HT1080 (cell line): Measurements from ENCODE around the gene CDH23. TPM values are rescaled to one million over a fixed set of nuclear protein-coding genes. Genes with fewer than 3 reads are reported as not detected.

Experiments used
- DNase-seq: peaks from one replicate; pipeline ENCODE4 v3.0.0-alpha.2; 2015; ENCODE audit warnings: low read depth
- total RNA-seq: library from RNA; depleted of rRNA; stranded (reverse); fragments of >200 nt; shearing (Covaris generic); gene quantifications from 2 replicates; pipeline ENCODE4 v1.2.3, GENCODE V29; 2014

Gene CDH23
- total RNA-seq, 1 experiment from 2014 or later: 0.23 TPM

DNA sequence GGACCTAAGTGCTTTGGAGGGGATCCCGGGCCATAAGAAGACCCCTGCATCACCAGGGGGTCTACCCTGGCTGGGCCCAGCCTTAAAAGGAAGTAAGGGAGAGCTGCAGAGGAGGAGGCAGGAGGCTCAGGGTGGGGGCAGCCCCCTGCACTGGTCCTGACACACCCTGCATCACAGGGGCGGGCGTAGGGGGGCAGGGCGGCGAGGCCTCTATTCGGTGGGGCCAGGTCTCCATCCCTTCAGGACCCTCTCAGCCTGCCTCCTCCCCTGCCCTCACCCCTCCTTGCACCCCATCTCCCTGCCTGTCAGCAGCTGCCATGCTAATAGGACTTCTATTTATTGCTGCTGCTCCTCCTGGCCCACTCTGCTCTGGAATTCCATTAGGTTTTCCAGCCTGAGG is 221.5 kb downstream of the CDH23 start:
- no peak for DNase-seq

DNA sequence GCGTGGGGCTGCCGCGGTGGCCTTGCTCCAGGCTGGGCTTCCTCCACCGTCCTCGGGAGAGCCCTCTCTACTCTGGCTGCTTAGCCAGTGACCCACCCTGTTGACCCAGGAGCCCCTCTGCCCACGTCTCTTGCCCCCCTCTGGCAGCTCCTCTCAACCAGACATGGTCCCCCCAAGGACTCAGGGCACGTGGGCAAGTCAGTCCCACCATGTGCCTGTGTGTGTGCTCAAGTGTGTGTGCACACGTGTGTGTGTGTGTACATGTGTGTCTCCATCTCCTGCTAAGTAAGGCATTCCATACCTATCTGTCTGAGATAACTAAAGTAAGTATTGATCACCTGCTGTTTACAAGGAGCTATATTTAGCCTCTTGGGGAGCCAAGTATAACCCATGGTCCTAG is 221.9 kb downstream of the CDH23 start:
- DNase-seq: no peak

DNA sequence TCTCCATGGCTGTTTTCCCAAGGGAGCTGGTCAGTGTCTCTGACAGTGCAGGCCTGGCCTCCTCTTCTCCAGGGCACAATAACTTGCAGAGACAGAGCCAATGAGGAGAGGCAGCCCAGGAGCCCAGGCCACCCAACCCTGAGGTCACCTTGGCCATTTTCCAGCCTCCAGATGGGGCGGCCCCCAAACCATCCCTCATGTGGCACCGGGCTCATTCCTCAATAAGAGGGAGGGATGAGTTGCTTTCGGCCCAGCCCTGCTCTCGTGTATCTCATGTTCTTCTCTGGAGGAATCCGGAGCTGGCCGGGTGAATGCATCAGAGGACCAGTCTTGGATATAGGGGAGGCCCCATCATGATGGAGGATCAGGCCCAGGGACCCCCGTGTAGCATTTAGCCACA is 223.9 kb downstream of the CDH23 start:
- no peak for DNase-seq

DNA sequence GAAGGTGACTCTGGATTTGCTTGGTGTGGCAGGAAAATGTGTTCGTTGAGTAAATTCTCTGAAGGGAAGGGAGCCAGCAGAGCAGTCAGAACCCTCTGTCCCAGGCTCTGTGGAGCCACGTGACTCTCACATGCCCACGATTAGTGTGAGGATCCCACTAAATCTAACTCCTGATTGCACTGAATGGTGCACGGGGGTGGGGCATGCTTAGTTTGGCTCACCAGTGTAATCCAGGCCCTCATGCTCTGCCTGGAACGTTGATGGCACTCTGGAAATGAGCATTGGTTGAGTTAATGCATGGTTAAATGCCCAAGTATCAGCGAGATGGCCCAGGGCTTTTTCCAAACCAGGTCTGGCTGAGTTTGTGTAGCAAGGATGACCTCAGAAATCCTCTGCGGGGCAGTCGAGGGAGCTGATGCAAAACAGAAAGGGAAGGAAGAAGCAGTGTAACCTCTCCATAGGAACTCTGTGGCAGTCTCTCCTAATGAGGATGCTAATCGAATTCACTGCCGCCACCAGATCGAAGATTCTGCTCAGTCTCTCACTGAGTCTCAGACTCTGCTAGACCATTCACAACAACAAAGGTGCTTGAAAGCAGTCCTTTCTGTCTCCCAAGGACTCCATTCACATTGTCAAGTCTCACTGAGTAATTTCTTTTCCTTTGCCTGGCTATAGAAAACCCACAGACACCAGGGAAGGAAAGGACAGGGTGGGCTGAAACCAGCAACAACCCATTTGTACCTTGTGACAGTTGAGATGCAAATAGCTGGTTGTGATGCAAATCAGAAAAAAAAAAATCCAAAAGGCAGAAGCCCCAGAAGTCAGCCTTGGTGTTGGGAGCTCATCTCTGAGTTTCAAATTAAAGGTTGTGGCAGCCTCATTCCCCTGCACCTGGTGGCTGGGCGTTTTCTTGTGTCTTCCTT is 224.8 kb downstream of the CDH23 start:
- no peak for DNase-seq

DNA sequence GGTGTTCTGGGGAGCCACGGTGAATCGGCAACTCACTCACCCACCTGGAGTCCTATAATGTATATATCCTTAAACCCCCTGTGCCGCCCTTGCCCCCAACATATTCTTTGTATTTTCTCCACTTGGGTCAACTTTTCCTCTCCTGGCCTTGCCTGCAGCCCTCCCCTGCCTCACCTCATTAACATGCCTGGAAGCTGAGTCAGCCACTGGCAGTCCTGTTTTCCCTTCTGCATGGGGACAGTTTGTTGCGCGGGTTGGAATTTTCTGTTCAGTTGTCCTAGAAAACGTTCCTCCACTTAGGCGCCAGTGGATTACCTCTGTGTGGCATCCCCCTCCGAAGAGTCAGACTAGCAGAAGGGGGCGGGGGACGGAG is 225.4 kb downstream of the CDH23 start:
- peak; percentile 45 for DNase-seq

DNA sequence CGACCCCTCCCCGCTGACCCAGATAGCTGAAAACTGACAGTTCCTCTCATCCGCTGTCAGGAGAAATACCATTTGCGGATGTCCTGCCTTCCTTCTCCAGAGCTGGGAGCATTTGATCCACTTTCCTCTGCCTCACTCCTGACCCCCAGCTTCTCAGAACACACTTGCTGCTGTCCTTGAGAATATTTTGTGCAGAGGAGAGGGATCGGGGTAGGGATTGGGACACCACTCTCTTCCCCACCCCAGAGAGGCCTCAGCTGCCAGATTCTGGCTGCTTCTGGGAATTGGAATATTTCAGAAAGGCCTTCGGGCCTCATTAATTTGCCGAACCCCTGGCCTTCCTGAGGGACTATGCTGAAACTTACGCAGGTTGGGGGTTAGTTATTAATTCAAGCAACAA is 225.9 kb downstream of the CDH23 start:
- no peak for DNase-seq

DNA sequence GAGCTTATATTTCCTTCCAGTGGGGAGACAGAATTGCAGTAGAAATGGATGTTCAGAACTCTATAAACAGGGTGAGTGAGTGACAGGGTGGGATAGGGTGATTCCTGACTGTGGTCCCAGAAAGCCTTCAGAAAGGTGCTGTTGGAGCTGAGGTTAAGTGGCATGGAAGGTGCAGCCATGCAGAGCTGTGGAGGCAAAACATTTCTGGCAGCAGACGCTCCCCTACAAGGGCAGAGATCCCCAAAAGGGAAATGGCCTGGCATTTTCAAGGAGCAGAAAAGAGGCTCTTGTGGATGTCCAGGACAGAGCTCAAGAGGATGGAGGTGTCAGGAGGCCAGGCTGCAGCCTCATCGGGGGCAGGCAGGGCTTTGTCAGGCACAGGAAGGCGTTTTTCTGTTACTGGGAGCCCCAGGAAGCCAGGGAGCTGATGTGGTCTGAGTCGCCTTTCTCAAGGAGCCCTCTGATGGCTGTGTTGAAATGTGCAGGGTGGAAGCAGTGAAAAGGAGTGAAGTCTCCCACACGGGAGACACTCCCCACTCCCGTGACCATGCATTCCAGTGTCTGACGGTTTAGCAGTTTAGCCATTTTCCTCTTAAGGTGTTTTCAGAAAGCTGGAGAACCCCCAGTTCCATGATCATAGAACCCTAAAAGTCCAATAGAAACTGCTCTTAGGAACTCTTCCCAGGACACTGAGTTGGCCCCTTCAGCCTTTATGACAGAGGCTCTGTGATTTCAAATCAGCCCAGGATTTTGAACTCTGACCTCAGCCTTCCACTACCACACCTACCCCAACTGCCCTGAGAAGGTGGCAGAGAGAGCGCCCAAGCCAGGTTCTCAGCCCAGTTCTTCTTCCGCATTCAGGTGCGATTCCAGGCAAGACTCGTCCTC is 226.6 kb downstream of the CDH23 start:
- peak; percentile 15 for DNase-seq

DNA sequence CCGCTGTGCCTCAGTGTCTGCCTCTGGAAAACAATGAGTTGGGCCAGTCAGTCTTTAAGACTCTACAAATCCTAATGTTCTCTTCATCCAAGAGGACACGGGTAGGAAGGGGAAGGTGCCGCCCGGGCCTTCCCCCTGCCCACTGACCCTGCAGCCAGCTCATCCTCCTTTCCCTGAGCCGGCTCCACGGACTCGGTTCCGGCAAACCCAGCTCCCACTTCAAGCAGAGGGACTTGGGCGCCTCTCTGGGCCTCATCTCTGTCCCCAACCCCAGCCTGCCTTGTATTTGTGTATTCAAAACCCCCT is 227.2 kb downstream of the CDH23 start:
- DNase-seq: no peak

DNA sequence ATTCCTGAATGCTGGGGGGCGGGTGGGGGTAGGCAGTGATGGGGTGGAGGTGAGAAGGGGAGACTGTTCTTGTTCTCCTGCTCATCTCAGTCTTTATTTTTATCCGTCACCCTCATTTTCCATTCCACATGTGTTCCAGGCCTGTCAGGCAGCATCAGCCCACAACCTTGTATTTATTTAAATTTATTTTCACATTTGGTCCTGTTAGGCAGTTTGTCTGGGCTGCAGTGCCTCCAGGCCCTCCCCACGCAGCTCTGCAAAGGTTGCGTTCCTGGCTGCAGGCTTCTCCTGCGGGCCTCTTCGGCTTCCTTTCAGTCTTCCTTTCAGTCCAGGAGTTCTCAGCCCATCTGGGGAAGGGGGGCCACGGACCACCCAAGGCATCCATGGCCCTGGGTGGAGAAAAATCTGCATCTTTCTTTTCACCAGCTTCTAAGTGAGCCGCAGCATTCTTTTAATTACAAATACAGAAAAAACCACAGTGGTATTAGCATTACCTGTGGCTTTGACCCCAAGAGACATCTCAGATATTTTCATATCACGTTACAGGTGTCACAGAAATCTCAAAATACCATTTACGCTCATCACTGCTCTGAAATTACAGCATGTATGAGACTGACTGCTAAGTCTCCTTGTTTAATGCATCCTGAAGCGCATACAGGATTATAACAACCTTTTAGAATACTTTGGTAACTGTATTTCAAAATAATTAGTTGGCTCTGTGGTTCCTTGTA is 228.9 kb downstream of the CDH23 start:
- no peak for DNase-seq

DNA sequence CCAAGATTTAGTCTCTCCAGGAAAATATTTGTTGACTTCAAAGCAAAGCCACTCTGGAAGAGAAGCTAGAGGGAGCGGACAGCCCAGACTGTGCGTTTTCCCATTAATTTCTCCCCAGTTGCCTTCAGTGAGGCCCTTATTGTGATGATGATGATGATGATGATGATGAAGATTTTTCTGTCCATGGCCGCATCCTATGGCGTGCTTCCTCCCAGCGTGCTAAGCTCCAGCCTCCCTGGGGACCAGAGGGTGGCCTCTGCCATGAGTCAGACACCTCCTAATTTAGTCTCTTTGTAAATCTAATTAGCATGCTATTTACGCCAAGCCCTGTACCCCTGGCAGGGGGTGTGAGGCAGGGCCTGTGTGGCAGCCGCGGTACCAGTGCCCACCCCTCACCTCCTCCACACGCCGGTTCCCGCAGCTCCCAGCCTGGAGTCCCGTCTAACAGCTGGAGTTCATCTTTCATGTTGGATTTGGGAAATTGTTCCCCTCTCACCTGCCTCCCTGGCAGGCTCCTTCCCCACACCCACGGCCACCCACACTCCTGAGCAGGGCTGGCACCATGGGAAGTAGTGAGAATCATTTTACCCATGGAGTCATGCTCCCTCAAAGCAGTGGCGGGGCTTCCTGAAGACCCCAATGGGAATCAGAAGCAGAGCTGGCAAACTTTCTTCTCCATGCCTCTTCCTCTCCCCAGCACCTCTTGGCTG is 230.7 kb downstream of the CDH23 start:
- no peak for DNase-seq

DNA sequence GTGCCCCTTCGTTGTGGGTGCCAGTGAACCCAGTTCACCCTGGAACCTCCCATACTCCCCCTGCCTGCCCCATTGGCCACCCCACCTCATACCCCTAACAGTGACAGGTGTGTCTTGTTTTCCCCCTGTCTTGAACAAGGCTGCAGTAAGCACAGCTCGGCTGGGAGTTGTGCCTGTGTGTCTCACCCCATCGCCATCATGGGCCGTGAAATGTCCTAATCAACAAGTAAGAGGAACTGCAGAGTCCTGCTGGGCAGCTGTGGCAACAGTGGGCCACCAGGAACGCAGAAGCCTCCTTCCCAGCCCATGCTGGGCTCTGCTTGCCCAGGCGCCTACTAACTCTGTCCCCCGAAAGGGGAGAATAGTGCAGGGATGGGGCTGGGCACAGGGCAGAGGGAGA is 231.2 kb downstream of the CDH23 start:
- DNase-seq: no peak

DNA sequence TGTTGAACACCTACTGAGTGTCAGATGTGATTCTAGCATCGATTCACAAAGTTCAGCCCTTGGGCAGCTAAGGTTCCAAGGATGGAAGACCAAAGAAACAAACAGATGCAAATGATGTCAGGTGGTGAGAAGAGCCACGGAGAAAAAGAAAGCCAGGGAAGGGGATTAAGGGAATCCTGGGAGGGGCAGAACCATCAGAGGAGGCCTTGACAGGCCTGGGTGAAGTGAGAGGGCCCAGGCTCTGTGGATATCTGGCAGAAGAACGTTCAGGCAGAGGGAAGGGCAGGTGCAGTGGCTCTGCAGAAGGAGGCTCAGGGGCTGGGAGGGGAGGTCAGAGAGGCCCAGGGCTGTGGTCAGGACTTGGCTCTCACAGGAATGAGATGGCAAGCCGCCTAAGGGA is 232.4 kb downstream of the CDH23 start:
- DNase-seq: no peak

DNA sequence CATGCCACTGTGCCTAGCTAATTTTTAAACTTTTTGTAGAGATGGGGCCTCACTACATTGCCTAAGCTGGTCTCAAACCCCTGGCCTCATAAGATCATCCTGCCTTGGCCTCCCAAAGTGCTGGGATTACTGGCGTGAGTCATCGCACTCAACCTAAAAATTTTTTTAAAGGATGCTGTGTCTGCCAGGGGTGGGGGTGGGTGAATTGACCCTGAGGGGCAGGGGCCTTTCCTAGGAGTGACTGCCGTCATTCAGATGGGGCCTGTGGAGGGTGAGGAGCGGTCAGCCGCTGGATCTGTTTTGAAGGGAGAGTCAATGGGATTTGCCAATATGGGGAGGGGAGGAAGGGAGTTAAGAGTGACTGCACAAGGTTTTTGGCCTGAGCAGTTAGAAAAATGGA is 233.4 kb downstream of the CDH23 start:
- DNase-seq: no peak

DNA sequence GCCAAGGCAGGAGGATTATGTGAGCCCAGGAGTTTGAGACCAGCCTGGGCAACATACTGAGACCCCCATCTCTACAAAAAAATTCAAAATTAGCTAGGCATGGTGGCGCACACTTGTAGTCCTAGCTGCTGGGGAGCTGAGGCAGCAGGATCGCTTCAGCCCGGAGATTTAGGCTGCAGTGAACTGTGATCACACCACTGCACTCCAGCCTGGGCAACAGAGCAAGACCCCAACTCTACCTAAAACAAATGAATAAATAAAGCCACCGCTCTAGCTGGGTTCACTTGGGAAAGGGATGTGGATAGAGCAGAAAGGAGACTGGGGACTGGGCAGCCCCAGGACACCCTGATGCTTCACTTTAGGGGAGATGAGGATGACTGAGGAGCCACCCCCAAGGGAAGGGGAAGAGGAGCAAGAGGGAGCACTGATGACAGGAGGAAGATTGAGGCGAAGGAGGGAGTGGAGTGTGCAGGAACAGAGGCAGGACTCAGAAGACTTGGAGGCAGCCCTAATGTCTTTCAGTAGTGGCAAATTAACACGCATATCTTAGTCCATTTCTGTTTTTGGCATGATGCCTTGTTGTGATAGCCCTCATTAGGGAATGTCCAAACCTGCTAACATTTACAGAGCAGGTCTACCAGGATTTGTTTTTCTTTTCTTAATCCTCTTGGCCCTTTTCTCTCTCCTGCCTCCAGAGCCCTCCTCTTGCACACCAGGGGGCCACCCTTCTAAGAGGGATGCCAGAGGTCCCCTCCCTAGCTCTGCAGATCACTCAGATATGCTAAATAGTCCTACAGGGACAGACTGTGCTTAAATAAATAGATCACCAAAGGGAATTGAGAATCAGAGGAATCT is 234.5 kb downstream of the CDH23 start:
- no peak for DNase-seq

DNA sequence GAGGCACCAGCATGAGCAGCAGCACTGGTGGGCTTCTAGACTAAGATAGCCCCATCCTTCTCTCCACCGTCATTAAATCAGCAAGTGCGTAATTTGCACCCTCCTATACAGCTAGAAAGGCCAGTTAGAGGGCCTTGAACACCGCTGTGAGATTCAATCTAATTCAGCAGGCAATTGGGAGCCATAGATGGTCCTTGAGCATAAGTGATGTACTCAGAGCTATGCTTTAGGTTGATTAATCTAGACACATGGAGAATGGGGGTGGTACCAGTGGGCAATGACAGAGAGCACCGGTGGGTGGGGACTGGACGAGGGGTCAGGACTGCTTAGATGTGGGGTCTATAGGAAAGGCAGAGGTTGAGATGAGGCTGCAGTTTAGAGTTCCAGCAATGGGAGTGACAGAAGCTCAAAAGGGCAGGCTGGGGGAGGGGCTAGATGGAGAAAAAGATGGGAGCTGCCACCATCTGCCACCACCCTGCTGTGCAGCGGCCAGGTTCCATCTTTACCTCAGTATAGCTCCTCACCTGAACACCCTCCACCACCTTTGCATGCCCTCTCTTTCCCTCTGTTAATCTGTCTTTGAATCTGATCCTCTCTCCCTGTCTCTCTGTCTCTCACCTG is 235.6 kb downstream of the CDH23 start:
- no peak for DNase-seq

DNA sequence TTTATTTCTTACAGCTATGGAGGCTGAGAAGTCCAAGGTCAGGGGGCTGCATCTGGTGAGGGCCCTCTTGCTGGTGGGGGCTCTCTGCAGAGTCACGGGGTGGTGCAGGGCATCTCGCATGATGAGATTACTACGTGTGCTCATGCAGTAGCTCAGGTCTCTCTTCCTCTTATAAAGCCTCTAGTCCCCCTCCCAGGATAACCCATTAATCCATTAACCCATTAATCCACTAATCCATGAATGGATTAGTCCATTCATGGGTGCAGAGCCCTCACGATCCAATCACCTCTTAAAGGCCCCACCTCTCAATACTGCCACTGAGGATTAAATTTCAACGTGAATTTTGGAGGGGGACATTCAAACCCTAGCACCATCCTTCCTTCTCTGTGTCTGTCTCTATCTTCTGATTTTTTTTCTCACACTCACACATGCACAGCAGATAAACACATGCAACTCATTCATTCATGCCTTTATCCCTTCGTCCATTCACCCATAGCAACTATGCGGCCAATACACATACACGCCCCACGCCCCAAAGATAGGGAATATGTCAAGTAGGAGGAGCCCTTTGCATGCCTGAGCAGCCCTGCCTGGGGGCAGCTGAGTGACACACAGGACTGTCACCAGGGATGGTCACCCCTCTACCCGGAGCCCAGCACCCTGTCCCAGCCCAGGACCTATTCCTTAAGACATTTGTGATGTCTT is 236.3 kb downstream of the CDH23 start:
- DNase-seq: no peak

DNA sequence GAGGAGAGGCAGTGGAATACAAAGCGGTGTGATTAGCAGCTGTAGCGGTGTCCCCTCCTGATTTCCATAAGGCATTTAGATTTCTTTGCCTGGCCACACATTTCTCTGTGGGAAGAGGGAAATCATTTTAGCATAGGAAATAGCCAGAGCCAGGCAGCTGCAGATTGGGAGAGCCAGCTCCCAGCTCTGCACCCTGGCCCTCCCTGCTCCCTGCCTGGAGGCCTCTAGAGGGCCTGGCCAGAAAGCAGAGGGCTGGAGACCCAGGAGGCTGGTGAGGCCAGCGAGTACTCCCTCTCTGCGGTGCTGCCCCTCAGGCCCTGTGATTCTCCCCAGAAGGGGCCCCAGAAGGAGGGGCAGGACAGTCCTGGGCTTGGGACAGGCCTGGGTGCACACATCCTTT is 237.2 kb downstream of the CDH23 start:
- no peak for DNase-seq

DNA sequence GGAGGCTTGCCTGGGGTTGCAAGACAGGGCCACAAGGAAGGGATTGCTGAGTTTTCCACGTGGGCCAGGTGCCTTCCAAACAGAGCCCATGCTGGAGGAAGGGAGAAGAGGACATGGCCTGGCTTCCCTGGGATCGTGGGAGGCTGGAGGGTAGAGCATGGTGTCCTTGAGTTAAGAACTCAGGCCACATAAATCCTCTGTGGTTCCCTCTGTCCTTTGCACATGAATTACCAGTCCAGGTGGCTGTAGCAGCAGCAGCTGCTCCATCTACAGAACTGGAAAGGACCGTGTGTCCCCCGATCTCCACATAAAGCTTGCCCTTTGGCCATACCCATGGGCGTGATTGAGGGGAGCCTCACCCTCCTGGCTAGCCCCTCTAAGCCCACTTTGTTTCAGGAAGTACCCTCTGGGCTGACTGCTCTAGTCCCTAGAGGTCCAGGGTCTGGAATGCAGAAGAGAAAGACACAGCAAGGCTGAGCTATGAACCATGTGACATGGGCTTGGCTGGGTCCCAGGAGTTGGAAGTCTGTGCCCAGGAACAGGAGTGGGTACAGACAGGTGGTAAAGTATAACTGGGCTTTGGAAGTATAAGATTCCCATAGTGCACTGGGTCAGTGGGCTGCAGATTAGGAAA is 237.9 kb downstream of the CDH23 start:
- DNase-seq: no peak
